Stimulated activated CD4-positive, alpha-beta T cell treated with anti-CD3 and anti-CD28 coated beads, Interleukin-2, amount 100 ng/mL, for 48 hours (primary cell): ENCODE measurements around the gene GNG12.

Experiments
- DNase-seq, 2 donors: peaks; one replicate each; pipeline ENCODE4 v3.0.0-alpha.2; 2020

Gene GNG12

DNA sequence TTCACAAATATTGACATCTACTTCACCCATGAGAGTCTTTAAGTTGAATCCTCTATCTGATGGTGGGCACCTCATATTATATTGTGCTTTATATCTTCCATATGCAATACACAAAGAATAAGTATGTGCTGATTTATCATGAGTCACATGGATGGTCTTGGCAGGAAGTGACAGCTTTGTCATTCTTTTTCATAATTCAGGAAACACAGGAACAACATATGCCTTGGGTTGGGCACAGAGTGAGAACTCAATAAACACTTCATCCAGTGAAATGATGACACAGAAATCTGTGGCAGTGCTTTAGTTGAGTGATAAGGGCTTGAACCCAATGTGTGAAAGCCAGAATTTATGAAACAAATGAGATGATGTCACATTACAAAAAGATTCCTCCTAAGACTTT lies 107.0 kb downstream of the GNG12 start:
- DNase-seq = no peak

DNA sequence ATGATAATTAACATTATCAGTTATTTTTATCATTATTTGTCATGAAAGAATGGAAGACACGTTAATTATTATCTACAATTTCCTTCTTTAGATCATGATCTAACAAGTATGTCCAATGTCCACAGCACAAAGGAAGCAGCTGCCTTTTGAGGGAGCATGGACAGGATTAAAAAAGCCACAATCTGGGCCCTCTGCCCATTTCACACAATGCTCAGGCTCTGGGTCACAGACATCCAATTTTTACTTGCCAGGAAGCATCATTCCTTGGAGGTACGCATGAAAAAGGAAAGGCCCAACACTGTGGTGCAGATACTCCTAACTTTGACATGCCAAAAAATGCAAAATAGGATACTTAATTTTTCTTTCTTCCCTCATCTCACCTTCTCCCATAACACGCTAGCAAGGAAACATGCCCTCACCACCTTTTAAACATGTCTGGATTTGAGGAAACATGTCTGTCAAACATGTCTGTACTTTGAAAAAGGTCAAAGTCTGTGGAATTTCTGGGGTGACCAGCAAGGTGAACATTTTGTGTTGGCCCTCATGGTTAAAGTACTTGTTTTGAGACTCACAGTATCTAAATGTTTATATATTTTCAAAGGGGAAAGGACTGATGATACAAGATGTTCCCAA lies 108.2 kb downstream of the GNG12 start:
- DNase-seq = no peak

DNA sequence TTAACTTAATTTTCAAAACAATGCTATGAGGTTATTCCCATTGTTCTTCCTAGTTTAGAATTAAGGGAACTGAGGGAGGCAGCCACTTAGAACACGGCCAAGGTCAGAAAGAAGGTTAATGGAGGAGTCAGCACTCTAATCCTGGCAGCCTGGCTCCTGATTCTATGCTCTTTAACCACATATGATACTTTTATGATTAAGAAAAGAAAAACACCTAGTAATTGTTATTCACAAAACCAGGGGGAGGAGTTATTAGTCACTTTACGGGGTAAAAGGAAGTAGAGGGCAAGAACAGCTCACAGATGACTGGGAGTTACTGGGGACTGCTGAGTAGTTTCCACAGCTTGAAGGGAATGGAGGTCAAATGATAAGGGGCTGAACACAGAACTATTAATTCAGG lies 109.6 kb downstream of the GNG12 start:
- no peak for DNase-seq

DNA sequence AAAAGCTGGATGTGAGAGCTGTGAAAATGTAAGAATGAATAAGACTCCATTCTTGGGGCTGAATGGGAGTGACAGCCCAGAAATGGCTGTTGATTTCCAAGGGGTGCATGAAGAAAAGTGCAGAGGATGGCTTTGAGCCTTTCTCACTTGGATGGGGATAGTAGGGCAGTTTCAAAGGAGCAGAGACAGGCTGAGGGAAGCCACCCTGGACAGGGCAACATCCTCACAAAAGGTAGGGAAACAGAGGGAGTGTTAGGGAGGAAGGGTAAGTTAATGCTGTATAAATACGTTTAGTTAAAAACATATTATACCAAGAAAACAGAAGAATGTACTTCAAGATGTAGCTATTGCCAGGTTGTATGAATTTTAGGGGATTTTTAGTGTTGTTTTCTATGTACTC lies 110.1 kb downstream of the GNG12 start:
- no peak for DNase-seq

DNA sequence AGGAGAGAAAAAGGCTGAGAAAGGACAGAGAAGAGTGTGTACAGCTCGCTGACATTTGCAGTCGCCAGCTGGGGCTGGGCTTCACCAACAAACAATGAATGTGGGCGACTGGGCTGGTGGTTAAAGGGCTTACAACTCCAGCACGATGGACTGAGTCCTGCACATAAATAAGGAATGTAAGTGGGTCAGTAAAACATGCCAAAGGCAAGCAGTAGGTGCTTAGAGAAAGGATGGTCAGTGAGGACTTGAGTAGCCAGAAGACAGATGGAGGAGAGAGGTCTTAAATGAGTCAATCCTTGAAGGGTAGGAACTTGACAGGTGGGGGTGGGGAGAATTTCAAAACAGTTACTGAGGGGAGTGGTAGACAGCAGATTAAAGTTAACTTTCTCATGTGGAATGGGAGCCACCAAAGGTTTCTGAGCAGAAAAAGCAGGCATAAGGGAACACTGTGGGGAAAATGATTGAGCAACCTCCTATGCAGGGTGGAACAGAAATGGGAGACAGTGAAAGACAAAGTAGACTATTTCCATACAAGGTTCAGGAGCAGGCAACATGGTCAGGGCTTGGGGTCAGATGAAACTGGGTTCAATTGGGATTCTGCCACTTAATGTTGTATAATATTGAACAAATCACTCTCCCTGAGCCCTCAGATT lies 110.8 kb downstream of the GNG12 start:
- DNase-seq = no peak

DNA sequence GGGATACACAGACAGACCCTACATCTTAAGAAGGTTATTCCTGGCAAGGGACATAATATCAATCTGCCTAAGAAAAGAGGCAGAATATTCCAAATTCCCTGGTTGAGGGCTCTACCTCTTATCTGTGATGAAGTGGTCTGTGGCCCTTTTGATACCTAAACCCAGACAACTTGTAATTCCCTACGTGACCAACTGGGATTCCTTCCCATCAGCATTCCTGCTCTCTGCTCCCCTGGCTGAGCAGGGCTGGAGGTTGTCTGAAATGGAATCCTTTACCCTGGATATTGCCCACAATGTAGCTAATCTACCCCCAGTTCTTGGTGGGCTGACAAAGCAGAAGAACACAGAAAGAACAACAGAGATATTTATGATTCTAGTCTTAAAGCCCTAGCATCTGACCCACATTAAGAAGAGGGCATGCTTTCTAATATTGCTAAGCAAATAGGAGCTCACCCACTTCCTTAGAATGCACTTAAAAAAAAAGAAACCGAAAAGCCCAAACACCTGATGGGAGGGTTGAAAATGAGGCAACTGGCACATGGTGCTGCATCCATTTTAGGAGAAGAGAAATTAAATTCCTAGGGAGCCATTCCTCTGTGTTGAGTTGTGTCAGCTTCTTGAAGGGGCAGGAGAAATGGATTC lies 111.5 kb downstream of the GNG12 start:
- DNase-seq = no peak

DNA sequence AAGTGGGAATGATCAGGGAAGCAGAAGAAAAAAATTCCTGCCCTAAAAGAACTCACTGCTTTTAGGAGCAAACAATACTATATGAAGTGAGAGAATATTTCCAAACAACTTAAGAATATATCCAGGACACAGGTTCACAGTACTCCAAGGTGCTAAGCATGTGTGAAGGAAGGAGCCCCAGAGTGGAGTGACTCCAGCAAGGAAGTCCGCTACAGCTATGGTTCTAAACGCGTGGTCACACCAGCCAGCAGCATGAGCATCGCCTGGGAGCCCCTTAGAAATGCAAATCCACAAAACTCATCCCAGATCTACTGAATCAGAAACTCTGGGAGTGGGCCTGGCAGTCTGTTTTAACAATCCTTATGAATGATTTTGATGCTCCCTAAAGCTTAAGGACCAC lies 112.2 kb downstream of the GNG12 start:
- no peak for DNase-seq

DNA sequence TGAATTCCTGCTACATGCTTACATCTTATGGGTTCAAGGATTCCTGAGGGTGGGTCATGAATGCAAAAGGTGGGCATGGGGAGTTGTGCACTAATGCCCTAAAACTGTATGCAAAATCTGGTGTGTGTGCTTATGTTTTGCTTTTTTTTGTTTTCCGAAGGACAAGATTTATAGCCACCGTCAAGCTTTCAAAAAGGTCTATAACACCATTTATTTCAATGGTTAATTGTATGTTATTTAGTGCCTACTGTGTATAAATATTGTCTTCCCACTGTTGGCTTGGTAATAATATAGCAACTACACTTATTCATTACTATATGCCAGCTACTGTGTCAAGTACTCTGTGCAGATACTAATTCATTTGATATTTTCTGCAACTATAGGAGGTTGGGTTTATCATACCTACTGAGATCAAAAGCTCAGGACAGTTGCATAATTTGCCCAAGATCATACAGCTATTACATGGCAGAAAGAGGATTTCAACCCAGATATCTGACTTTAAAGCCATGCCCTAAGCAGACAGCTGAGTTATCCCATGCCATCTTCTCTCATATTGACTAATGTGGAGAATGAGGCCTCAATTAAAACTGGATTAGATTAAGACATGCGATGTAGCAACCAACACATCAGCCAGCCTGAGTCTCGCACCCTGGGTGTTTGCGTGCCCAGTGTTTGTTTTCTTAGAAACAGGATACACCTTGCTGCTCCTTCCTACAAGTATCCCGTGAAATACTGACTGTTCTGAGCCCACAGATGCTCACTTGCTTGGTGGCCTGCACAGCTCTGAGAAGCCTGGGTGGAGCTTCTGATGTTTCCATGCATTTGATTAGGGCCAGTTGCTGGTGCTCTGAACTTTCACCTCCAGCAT lies 113.7 kb downstream of the GNG12 start:
- no peak for DNase-seq

DNA sequence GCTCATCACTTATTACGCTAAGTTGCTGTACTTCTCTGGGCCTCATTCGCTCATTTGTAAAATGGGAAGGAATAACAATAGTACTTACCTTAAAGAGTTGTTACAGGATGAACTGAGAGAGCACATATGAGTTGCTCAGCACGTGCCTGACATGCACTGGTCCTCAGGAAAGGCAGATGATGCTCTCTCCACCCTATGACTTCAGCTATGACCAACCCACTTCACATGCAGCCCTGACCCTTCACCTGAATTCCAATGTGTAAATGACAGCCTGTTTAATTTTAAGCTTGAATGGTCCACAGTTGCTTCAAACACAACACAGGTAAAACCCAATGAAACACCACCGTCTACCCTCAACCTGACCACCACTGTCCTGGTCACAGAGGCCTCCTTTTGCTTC lies 115.4 kb downstream of the GNG12 start:
- no peak for DNase-seq

DNA sequence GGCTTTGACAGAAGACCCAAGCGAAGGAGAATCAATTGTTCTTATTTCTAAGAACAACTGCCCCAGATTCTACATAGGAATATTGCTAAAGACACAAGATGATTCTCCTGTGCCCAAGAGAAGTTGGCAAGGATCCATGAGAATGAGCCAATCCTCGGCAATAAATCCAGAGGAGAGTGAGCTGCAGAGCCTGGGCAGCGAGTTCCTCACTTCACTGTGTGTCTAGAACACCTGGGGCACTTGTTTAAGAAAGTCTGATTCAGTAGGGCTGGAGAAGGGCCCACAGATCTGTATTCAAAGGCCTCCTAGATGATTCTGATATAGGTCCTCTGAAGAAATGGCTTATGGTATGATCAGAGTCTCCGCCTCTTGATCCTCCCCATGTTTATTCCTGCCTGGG lies 116.5 kb downstream of the GNG12 start:
- no peak for DNase-seq

DNA sequence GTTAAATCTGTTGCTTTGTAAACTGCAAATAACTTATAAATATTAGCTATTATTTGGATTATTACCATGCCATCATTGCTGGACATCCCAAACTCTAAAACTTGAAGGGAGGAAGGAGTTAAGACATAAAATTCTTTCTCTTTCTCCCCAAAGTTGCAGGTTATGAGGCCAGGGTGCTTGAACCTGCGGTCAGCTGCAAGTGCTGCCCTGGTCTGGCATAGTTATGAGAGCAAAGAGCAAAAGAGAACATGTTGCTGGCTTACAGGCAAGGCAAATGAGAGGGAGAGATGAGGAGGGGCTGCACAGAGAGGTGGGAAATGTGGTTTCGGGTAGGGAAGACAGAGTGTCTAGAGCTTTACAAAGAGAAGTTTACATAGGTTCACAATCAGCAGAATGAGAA lies 117.4 kb downstream of the GNG12 start:
- DNase-seq = no peak

DNA sequence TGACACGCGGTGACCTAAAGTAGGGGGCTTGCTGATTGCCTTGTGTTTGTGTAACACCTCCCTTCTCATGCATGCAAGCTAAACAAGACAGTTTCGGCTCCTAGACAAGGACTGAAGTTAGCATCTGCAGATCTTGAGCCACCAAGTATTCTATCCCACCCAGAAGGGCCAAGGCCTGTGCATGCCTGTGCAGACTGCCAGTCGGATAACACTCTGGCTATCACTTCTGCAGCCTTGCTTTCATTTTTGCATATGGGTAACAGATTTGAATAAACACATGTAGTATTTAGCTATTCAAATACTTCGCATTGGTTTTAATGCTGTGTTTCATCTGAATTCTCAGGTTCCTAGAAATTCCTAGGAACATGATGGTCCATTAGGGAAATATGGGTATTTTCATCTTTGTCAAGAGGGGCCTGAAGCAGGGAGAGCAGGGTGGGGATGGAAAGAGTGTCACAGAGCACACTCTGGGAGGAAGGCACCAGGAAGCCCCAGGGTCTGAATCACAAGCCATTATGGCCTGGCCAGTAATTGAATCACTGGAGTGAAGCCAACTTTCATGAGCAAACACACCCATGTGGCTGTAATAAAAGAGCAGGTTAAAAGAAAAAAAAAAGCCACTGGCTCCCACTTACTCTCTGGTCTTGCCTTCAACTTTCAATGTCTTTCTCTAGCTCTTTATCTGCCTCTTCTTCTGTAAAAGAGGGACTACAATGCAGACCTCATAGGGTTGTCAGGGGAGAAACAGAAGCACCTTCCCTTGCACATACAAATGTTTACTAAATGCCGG lies 120.0 kb downstream of the GNG12 start:
- DNase-seq = no peak

DNA sequence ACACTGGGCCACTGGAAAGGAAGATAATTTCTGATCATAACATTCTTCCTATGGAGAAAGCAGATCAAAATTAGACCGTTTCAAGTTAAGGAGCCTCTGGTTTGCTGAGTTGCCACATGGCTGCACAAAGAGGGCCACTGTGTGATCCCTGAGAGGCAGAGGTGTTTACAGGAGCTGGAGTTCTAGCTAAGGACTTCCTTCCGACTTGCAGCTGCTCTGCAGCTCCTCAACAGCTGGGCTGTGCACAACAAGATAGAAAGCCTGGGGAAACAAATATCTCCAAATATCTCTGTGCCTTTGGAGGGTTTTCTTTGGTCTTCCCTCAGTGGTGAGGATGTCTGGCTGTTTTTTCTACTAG lies 121.4 kb downstream of the GNG12 start:
- no peak for DNase-seq

DNA sequence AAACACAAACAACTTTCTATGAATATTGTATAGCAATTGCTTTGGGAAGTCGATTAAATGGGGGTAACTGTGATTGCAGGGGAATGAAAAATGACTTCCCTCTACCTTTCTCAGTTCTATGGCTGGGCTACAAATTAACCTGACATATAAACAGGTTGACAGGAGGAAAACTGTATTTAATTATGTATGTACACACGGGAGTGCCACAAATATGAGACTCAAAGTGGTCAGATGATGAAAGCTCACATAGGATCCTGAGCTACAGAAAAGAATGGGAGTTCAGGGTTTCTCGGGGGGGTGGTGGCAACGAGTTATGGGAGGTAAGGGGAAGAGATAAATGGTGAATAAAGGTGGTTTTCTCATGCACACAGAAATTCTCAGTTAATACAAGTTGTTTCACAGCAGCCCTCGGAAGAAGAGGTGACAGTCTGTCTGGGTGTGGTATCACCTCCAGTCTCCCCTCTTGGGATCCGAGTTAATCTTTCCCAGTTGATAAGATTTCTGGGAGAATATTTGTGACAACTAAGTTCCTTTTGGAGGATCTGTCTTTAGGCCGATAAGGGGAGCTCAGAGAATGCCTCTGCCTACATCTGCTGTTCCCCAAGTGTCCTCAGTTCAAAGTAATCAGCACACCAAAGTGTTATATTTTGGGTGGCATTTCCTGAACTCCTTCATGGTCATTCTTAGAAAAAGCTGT lies 122.0 kb downstream of the GNG12 start:
- DNase-seq = no peak

DNA sequence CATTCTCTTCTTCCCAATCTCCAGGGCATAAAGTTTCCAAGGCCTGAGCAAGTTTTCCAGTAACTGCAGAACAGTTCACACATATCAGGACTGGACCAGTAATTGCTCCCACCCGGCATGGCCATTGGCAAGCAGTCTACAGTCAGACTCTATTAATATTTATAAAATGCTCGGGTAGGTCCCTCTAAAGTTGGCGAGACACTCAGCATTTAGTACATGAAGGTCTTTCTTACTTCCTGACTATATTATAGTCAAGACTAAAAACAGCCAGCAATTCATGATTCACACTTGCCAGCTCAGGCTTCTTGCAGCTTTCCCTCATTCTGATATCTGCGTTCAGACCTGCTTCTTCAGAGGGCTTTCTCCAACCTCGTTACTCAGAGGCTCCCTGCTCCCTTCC lies 122.8 kb downstream of the GNG12 start:
- DNase-seq = no peak

DNA sequence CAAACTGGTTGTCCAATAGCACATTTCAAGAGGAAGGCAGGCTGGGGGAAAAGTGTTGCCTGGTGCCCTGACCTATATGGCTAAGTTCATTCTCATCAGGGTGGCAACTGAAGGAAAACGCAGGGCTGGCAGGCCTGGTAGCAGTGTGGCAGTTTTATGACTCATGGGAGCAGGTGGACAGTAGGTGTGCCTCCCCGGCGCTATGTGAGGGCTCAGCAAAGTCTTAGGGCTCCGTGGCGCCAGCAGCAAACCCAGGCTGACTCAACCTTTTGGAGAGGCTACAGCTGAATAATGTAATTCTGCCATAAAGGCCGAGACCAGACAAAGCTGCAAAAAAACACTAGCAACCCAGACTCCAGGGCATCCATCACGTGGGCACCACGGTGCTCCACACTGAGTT lies 124.7 kb downstream of the GNG12 start:
- no peak for DNase-seq

DNA sequence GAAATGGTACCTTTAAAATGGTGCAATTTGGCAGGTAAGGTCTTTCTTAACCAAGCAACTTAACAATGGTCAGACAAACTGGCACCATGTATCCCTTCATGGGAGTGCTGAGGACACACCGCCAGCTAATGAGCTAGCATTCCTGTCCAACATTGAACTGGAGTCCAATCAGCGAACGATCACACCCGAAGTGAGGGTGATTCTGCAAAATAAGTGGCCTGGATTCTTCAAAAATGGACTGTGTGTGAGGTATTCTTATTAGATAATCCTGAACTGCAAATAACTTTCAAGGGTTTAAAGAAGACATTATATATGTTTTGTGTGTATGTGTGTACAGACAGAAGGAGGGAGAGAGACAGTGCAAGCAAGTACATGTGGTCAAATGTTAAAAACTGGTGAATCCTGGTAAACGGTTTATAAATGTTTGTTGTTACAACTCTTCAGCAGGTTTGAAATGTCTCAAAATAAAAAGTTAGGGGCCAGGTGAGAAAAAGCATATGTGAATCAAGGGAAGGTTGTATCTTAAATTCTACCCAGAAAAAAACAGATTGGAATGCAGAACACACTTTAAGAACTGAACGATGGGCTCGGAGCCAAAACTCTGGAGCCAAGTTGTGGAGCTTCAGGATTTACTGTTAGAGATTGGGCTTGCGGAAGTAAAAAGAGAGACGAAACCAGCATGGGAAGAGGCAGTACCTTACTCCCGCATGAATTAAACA lies 127.4 kb downstream of the GNG12 start:
- no peak for DNase-seq

DNA sequence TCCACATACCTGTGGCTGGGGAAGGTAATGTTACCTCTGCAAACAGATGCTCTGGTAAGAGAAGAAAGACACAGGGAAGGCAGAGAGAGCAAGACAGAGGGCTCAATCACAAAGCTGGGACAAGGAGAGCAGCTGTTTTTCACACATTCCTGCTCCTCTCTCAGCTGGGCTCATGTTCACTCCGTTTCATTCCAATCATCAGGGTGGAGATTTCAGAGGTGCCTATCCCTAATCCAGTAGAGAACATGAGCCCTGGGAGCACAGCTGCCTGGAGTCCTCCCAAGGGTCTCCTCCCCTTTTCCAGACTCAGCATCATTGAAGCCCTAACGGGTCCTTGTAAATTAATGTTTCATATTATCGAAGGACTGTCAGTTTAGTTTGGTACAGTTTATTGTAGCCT lies 128.9 kb downstream of the GNG12 start:
- no peak for DNase-seq

DNA sequence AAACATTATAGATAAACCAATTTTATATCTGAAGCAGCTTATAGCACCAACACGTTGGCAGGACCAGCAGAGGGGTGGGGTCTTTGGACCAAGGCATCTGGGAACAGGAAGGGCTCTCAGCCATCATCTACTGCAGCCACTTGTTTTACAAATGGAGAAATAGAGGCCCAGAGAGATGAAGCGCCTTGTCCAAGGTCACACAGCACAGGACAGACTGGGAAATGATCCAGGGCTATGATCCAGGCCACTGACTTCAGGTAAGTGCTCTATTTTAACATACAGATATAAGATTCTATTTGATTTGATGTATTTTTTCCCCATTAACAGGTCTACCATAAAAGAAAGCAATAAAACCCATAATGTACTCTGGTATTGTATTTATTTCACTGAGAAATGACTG lies 131.4 kb downstream of the GNG12 start:
- DNase-seq = no peak

DNA sequence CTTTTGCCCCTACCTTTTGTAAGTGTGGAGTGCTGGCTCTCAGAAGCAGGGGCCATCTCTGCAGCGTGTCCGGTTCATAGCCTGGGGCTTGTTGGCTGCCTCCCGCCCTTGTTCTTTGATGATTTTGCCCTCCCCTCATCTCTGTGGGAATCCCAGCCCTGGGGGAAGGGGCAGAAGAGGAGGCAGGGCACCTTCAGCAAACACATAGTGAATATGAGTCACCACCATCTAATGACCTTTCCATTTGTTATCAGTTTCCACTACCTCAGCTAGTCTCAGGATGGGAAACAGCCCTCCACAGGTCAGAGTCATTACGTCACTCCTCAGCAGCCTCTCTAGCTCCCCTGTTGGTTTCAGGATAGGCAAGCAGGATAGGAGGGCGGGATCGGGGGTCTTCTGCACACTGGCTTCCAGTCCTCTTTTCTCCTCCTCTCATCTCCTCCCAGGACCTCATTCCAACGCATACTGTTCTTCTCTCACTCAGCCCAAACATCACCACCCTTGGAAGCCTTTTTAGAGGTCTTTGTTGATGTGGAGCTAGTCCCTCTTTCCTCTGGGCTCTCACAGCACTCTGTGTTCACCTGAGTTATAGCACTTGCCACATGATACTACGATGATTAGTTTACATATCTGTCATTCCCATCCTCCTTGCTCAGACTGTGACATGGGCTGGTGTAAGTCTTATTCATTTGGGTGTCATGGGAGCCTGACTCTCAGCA lies 132.4 kb downstream of the GNG12 start:
- DNase-seq = no peak

DNA sequence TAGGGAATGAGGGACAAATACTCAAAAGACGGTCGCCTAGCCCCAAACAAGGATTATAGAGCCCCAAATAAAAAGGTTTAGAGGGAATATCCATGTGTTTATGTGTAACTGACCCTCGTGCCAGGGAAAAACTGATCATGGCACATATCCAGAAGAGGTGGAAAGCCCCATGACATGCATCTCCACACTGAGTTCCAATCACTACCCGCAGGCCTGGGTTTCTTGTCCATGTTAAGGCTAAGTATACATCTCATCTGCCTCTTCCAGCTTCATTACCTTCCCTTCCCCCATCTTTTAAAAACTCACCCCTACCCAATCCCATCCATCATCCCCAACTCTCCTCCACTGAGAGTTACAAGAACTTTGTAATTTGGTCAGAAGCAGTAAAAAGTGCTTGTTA lies 133.0 kb downstream of the GNG12 start:
- no peak for DNase-seq
